Measurements from ENCODE around the gene SIL1. TPM values are rescaled to one million over a fixed set of nuclear protein-coding genes. Genes with fewer than 3 reads are reported as not detected.

Gene SIL1
- polyA plus RNA-seq, 1 donor (not counting 4 experiments of a cell fraction or from before 2014, with no cell fraction given), result 45.4 TPM

GRCh38 chr5:138961221-138961620 is 236.9 kb downstream of the SIL1 start:
- no peak for TF ChIP-seq CTCF (optimal IDR thresholded peaks at IDR 0.05 in 1 of 3, IDR thresholded peaks at IDR 0.05 in 1 of 3, conservative IDR thresholded peaks at IDR 0.05 in 1 of 3; ENCODE audit: extremely low read depth in 1 of 3, insufficient read depth in 2 of 3, low read length in 3 of 3)
- no peak for TF ChIP-seq EZH2 (IDR thresholded peaks at IDR 0.05; ENCODE audit: low read length)
- FAIRE-seq, result no peak
- H3K27ac ChIP-seq (ENCODE audit: control insufficient read depth, insufficient read depth, low read length), result no peak overlapping the region
- no peak overlapping the region for H3K4me2 ChIP-seq (ENCODE audit: control insufficient read depth, extremely low read depth, insufficient read depth, low read depth, low read length)
- no peak overlapping the region for H3K9ac ChIP-seq (ENCODE audit: control insufficient read depth, extremely low read depth, insufficient read depth, low read length)
- dilution Hi-C loops (cut with MboI; ENCODE audit: extremely low pct_ligation_motif_present, low sequenced_read_pairs), result no loop called here
- no peak overlapping the region for H3K4me3 ChIP-seq (ENCODE audit: control insufficient read depth in 2 of 3, extremely low read depth in 1 of 3, insufficient read depth in 2 of 3, low read depth in 1 of 3, low read length in 3 of 3)
- no peaks in the 10 kb centered on the region for H3K36me3 ChIP-seq (ENCODE audit: control insufficient read depth in 2 of 2, extremely low read depth in 1 of 2, insufficient read depth in 2 of 2, low read length in 2 of 2)
- no peaks in the 10 kb centered on the region for H3K9me3 ChIP-seq (ENCODE audit: control insufficient read depth, low read depth, low read length)
- no peaks in the 10 kb centered on the region for H3K4me1 ChIP-seq (ENCODE audit: control insufficient read depth, extremely low read depth, insufficient read depth, low read length)
- DNase-seq (ENCODE audit: low read depth, low spot score), result no peak
- H4K20me1 ChIP-seq (ENCODE audit: control insufficient read depth, extremely low read depth, insufficient read depth, low read length), result no peaks in the 10 kb centered on the region
- no peaks in the 10 kb centered on the region for H3K79me2 ChIP-seq (ENCODE audit: control insufficient read depth, insufficient read depth, low read length)
- no peaks in the 10 kb centered on the region for H3K27me3 ChIP-seq (ENCODE audit: control insufficient read depth, extremely low read depth, insufficient read depth, low read length)
- no peak overlapping the region for H2AFZ ChIP-seq (ENCODE audit: control insufficient read depth, low read length)
- H3K9me1 ChIP-seq (ENCODE audit: control insufficient read depth, extremely low read depth, insufficient read depth, low read length), result no peaks in the 10 kb centered on the region

GRCh38 chr5:138960145-138960692 is 237.9 kb downstream of the SIL1 start:
- no peaks in the 10 kb centered on the region for H3K27me3 ChIP-seq (ENCODE audit: control insufficient read depth, extremely low read depth, insufficient read depth, low read length)
- no peaks in the 10 kb centered on the region for H3K9me1 ChIP-seq (ENCODE audit: control insufficient read depth, extremely low read depth, insufficient read depth, low read length)
- no peaks in the 10 kb centered on the region for H3K4me1 ChIP-seq (ENCODE audit: control insufficient read depth, extremely low read depth, insufficient read depth, low read length)
- H3K27ac ChIP-seq (ENCODE audit: control insufficient read depth, insufficient read depth, low read length), result no peak overlapping the region
- H4K20me1 ChIP-seq (ENCODE audit: control insufficient read depth, extremely low read depth, insufficient read depth, low read length), result no peaks in the 10 kb centered on the region
- H3K4me2 ChIP-seq (ENCODE audit: control insufficient read depth, extremely low read depth, insufficient read depth, low read depth, low read length), result no peak overlapping the region
- H3K9me3 ChIP-seq (ENCODE audit: control insufficient read depth, low read depth, low read length), result no peaks in the 10 kb centered on the region
- no peaks in the 10 kb centered on the region for H3K79me2 ChIP-seq (ENCODE audit: control insufficient read depth, insufficient read depth, low read length)
- H2AFZ ChIP-seq (ENCODE audit: control insufficient read depth, low read length), result no peak overlapping the region
- dilution Hi-C loops (cut with MboI; ENCODE audit: extremely low pct_ligation_motif_present, low sequenced_read_pairs), result no loop called here
- no peak overlapping the region for H3K9ac ChIP-seq (ENCODE audit: control insufficient read depth, extremely low read depth, insufficient read depth, low read length)
- no peak for TF ChIP-seq EZH2 (IDR thresholded peaks at IDR 0.05; ENCODE audit: low read length)
- no peak overlapping the region for H3K4me3 ChIP-seq (ENCODE audit: control insufficient read depth in 2 of 3, extremely low read depth in 1 of 3, insufficient read depth in 2 of 3, low read depth in 1 of 3, low read length in 3 of 3)
- no peak for DNase-seq (ENCODE audit: low read depth, low spot score)
- no peak for FAIRE-seq
- H3K36me3 ChIP-seq (ENCODE audit: control insufficient read depth in 2 of 2, extremely low read depth in 1 of 2, insufficient read depth in 2 of 2, low read length in 2 of 2), result peaks cover 0 to 4% of the 10 kb centered on the region in 2 experiments

- H3K4me1 ChIP-seq (ENCODE audit: control insufficient read depth, extremely low read depth, insufficient read depth, low read length), result peaks cover 10% of the 10 kb centered on the region
- H3K36me3 ChIP-seq (ENCODE audit: control insufficient read depth in 2 of 2, extremely low read depth in 1 of 2, insufficient read depth in 2 of 2, low read length in 2 of 2), result peaks cover 0 to 4% of the 10 kb centered on the region in 2 experiments
- no peak overlapping the region for H3K27ac ChIP-seq (ENCODE audit: control insufficient read depth, insufficient read depth, low read length)
- no peak for FAIRE-seq
- H3K4me3 ChIP-seq (ENCODE audit: control insufficient read depth in 2 of 3, extremely low read depth in 1 of 3, insufficient read depth in 2 of 3, low read depth in 1 of 3, low read length in 3 of 3), result no peak overlapping the region
- H3K79me2 ChIP-seq (ENCODE audit: control insufficient read depth, insufficient read depth, low read length), result no peaks in the 10 kb centered on the region
- no peaks in the 10 kb centered on the region for H3K9me3 ChIP-seq (ENCODE audit: control insufficient read depth, low read depth, low read length)
- TF ChIP-seq CTCF (optimal IDR thresholded peaks at IDR 0.05 in 1 of 3, IDR thresholded peaks at IDR 0.05 in 1 of 3, conservative IDR thresholded peaks at IDR 0.05 in 1 of 3; ENCODE audit: extremely low read depth in 1 of 3, insufficient read depth in 2 of 3, low read length in 3 of 3) (no peak), EZH2 (IDR thresholded peaks at IDR 0.05; ENCODE audit: low read length) (no peak)
- no peak for DNase-seq (ENCODE audit: low read depth, low spot score)
- no peak overlapping the region for H3K9ac ChIP-seq (ENCODE audit: control insufficient read depth, extremely low read depth, insufficient read depth, low read length)
- H3K9me1 ChIP-seq (ENCODE audit: control insufficient read depth, extremely low read depth, insufficient read depth, low read length), result no peaks in the 10 kb centered on the region
- no peak overlapping the region for H3K4me2 ChIP-seq (ENCODE audit: control insufficient read depth, extremely low read depth, insufficient read depth, low read depth, low read length)
- H2AFZ ChIP-seq (ENCODE audit: control insufficient read depth, low read length), result no peak overlapping the region
- H3K27me3 ChIP-seq (ENCODE audit: control insufficient read depth, extremely low read depth, insufficient read depth, low read length), result no peaks in the 10 kb centered on the region
- dilution Hi-C loops (cut with MboI; ENCODE audit: extremely low pct_ligation_motif_present, low sequenced_read_pairs), result no loop called here
- peaks cover 4% of the 10 kb centered on the region for H4K20me1 ChIP-seq (ENCODE audit: control insufficient read depth, extremely low read depth, insufficient read depth, low read length)
These were observed 241.4 kb downstream of the SIL1 start for GRCh38 chr5:138956801-138957200.
